B cell (primary cell): ENCODE measurements around the gene RNF2.

Source experiments
- CTCF ChIP-seq: fragments of 200-600 bp; IDR thresholded peaks from one replicate; pipeline ENCODE4 v1.8.0; 2022; ENCODE audit warnings: antibody characterized with exemption, mild to moderate bottlenecking
- EZH2 ChIP-seq: IDR thresholded peaks from 2 replicates; pipeline ENCODE4 v1.6.1; 2012; ENCODE audit warnings: borderline replicate concordance, low read depth, mild to moderate bottlenecking, moderate library complexity, low read length; ENCODE audit not compliant: insufficient read depth, poor library complexity, severe bottlenecking

GRCh38 chr1:185080422-185080821 lies 35.1 kb downstream of the RNF2 start:
- TF ChIP-seq CTCF (no peak), EZH2 (no peak)
